ENCODE measurements around the gene RASA4.
"Not testable (repeated sequence)": the region's sequence is repeated elsewhere in the genome, so short reads cannot be mapped to it uniquely, and the experiment has no call there.

RASA4 gene

GRCh38 chr7:102542771-102543170 is 73.8 kb downstream of the RASA4 start:
- not testable (repeated sequence) for DNase-seq

GRCh38 chr7:102542083-102542482 is 74.5 kb downstream of the RASA4 start:
- DNase-seq, result not testable (repeated sequence)

GRCh38 chr7:102540604-102541003 is 76.0 kb downstream of the RASA4 start:
- DNase-seq, result not testable (repeated sequence)

- DNase-seq, result not testable (repeated sequence)
These were observed 81.4 kb downstream of the RASA4 start for GRCh38 chr7:102535062-102535615.

- not testable (repeated sequence) for DNase-seq
These were observed 84.4 kb downstream of the RASA4 start for GRCh38 chr7:102532127-102532526.

- DNase-seq, result not testable (repeated sequence)
These were observed 85.0 kb downstream of the RASA4 start for GRCh38 chr7:102531583-102531982.

GRCh38 chr7:102527822-102528793 is 88.4 kb downstream of the RASA4 start:
- DNase-seq, result not testable (repeated sequence)

- DNase-seq, result not testable (repeated sequence)
These were observed 89.4 kb downstream of the RASA4 start for GRCh38 chr7:102527182-102527581.

GRCh38 chr7:102524803-102525202 is 91.8 kb downstream of the RASA4 start:
- DNase-seq, result not testable (repeated sequence)
